Fibroblast of lung (primary cell): ENCODE results near the gene BAG5. TPM values are rescaled to one million over a fixed set of nuclear protein-coding genes. Genes with fewer than 3 reads are reported as not detected.
"Not testable (repeated sequence)": the region's sequence is repeated elsewhere in the genome, so short reads cannot be mapped to it uniquely, and the experiment has no call there.

Experiments
- DNase-seq, 2 donors: peaks; one replicate each; pipeline versions ENCODE4 v3.0.0 to v3.0.0-alpha.2; 2010; ENCODE audit warnings: low read depth in 2 of 2
- H2AFZ ChIP-seq: 2 replicates; pipeline ENCODE4 v1.5.1; 2012; ENCODE audit warnings: low read length, control low read depth, inconsistent platforms
- H3K27ac ChIP-seq: 2 replicates; pipeline ENCODE4 v1.5.1; 2011; ENCODE audit warnings: low read length, control low read depth; ENCODE audit not compliant: insufficient read depth
- H3K27me3 ChIP-seq: 2 replicates; pipeline ENCODE4 v1.5.1; 2011; ENCODE audit warnings: mild to moderate bottlenecking, low read length; ENCODE audit not compliant: control insufficient read depth, insufficient read depth
- H3K36me3 ChIP-seq: 2 replicates; pipeline ENCODE4 v1.5.1; 2011; ENCODE audit warnings: low read length; ENCODE audit not compliant: control insufficient read depth, insufficient read depth
- H3K4me1 ChIP-seq: 2 replicates; pipeline ENCODE4 v1.5.1; 2011; ENCODE audit warnings: low read length; ENCODE audit not compliant: control insufficient read depth, insufficient read depth; ENCODE audit errors: extremely low read depth
- H3K4me2 ChIP-seq: 2 replicates; pipeline ENCODE4 v1.5.1; 2011; ENCODE audit warnings: low read length, control low read depth; ENCODE audit not compliant: insufficient read depth; ENCODE audit errors: extremely low read depth
- H3K4me3 ChIP-seq, 4 experiments: fragments of 200-600 bp in 1 of 4; sonication (generic) in 1 of 4; replicated peaks in 1 of 4; 2 replicates each; pipeline ENCODE4 v1.5.1; 2011 to 2016; ENCODE audit warnings: low read length in 4 of 4, low read depth in 3 of 4, mild to moderate bottlenecking in 3 of 4, control low read depth in 2 of 4, inconsistent platforms in 1 of 4, mixed read lengths in 1 of 4; ENCODE audit not compliant: insufficient read depth in 1 of 4; ENCODE audit errors: control extremely low read depth in 1 of 4
- H3K79me2 ChIP-seq: 2 replicates; pipeline ENCODE4 v1.5.1; 2012; ENCODE audit warnings: mild to moderate bottlenecking, low read length, inconsistent platforms; ENCODE audit not compliant: control insufficient read depth, insufficient read depth
- H3K9ac ChIP-seq: 2 replicates; pipeline ENCODE4 v1.5.1; 2011; ENCODE audit warnings: mild to moderate bottlenecking, low read length, control low read depth; ENCODE audit not compliant: insufficient read depth
- H3K9me3 ChIP-seq: 2 replicates; pipeline ENCODE4 v1.5.1; 2012; ENCODE audit warnings: low read depth, low read length; ENCODE audit not compliant: control insufficient read depth, insufficient read depth
- H4K20me1 ChIP-seq: 2 replicates; pipeline ENCODE4 v1.5.1; 2011; ENCODE audit warnings: low read length; ENCODE audit not compliant: control insufficient read depth, insufficient read depth; ENCODE audit errors: extremely low read depth
- EZH2 ChIP-seq: IDR thresholded peaks from 2 replicates; pipeline ENCODE4 v1.5.1; 2012; ENCODE audit warnings: low read length, control low read depth, mild to moderate bottlenecking; ENCODE audit errors: missing control alignments
- polyA plus RNA-seq, 2 donors: library from polyadenylated mRNA; depleted of rRNA in 1 of 2; stranded (reverse) in 1 of 2; unstranded in 1 of 2; fragments of >200 nt; gene quantifications; 2 replicates each; pipeline ENCODE4 v1.2.1, GENCODE V29; 2011 to 2012; ENCODE audit warnings: missing spikeins in 1 of 2
- total RNA-seq: library from RNA; depleted of rRNA; stranded (reverse); fragments of >200 nt; gene quantifications from 2 replicates; pipeline ENCODE4 v1.2.1, GENCODE V29; 2014
- TF ChIP-seq, protein P1 (sequence below), 2 donors: IDR thresholded peaks in 1 of 2; conservative IDR thresholded peaks in 1 of 2; 1 replicate in 1 of 2; 2 replicates in 1 of 2; pipeline ENCODE4 v1.5.1; 2011 to 2012; ENCODE audit warnings: low read length in 2 of 2, control low read depth in 1 of 2, inconsistent platforms in 1 of 2, low read depth in 1 of 2, mild to moderate bottlenecking in 1 of 2

BAG5 gene
- total and polyA plus RNA-seq, 2 donors (not counting 1 experiment from before 2014, with no cell fraction given) = 14.9 to 25.8 TPM

DNA sequence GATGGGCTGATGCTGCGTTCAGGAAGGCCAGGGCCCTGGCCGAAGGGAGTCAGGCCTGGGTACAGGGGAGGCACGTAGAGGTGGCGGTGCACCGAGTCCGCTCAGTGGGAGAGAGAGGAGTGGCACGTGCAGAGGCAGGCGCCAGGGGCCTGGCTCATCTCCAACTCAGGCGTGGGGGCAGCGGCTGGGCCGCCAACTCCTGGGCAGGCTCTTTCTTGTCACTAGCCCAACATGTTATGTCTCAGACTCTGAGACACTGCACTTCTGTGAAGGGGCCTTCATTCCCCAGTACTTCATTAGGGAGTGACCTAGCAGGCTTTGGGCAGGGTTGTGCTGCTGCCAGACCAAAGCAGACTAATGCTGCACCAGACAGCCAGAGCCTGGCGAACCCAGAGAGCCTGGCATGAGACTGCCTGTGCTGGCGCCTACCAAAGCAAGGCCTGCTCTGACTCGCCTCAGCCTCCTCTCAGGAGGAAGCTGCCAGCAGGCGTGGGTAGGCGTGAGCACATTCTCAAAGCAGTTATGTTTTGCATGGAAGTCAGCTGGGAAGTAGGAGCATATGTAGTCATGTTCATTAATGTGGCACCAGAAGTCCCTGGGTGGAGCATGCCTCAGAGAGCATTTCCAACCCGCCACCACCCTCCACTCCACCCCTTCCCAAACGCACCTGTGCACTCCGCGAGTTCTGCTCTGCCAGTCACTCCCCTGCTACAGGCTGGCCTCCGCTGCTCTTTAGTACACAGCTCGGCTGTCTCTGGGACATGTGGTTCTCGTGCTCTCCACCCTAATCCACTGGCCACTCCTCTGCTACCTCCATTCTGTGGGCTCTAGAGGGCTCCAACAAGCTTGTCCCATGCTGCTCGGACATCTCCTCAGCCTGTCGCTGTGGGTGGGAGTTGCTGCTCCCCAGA lies 49.5 kb downstream of the BAG5 start:
- Histone ChIP-seq H3K4me3 (no peak overlapping the region), H3K79me2 (no peaks in the 10 kb centered on the region), H3K27ac (peak overlapping the region; percentile 29), H2AFZ (no peak overlapping the region), H4K20me1 (no peaks in the 10 kb centered on the region), H3K4me2 (no peak overlapping the region), H3K9me3 (no peaks in the 10 kb centered on the region), H3K27me3 (no peaks in the 10 kb centered on the region), H3K9ac (peak overlapping the region; percentile 8), H3K36me3 (peaks cover 10% of the 10 kb centered on the region), H3K4me1 (peaks cover 5% of the 10 kb centered on the region)
- TF ChIP-seq, protein P1, sequence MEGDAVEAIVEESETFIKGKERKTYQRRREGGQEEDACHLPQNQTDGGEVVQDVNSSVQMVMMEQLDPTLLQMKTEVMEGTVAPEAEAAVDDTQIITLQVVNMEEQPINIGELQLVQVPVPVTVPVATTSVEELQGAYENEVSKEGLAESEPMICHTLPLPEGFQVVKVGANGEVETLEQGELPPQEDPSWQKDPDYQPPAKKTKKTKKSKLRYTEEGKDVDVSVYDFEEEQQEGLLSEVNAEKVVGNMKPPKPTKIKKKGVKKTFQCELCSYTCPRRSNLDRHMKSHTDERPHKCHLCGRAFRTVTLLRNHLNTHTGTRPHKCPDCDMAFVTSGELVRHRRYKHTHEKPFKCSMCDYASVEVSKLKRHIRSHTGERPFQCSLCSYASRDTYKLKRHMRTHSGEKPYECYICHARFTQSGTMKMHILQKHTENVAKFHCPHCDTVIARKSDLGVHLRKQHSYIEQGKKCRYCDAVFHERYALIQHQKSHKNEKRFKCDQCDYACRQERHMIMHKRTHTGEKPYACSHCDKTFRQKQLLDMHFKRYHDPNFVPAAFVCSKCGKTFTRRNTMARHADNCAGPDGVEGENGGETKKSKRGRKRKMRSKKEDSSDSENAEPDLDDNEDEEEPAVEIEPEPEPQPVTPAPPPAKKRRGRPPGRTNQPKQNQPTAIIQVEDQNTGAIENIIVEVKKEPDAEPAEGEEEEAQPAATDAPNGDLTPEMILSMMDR (conservative IDR thresholded peaks at IDR 0.05 in 1 of 2, IDR thresholded peaks at IDR 0.05 in 1 of 2; ENCODE audit: low read depth in 1 of 2, low read length in 2 of 2) = no peak
- no peak for TF ChIP-seq EZH2
- peak; percentile 57 to 84 for DNase-seq

DNA sequence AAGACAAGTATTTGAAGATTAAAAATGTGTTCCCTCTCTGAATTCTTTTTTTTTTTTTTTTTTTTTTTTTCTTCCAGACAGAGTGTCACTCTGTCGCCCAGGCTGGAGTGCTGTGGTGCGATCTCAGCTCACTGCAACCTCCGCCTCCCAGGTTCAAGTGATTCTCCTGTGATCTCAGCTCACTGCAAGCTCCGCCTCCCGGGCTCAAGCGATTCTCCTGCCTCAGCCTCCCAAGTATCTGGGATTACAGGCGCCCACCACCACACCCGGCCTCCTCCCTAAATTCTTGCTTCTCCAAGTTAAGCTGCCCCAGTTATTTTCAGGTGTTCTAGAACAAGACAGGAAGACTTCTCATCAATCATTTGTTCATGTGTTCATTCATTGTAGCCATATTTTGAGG lies 50.3 kb downstream of the BAG5 start:
- Histone ChIP-seq H3K27ac (peak overlapping the region; percentile 29), H3K36me3 (peaks cover 12% of the 10 kb centered on the region)
- H3K27me3 ChIP-seq, H3K9ac ChIP-seq, H3K4me2 ChIP-seq, H3K79me2 ChIP-seq, H3K4me1 ChIP-seq, H3K4me3 ChIP-seq, H4K20me1 ChIP-seq, H3K9me3 ChIP-seq, DNase-seq, H2AFZ ChIP-seq: not testable (repeated sequence)

DNA sequence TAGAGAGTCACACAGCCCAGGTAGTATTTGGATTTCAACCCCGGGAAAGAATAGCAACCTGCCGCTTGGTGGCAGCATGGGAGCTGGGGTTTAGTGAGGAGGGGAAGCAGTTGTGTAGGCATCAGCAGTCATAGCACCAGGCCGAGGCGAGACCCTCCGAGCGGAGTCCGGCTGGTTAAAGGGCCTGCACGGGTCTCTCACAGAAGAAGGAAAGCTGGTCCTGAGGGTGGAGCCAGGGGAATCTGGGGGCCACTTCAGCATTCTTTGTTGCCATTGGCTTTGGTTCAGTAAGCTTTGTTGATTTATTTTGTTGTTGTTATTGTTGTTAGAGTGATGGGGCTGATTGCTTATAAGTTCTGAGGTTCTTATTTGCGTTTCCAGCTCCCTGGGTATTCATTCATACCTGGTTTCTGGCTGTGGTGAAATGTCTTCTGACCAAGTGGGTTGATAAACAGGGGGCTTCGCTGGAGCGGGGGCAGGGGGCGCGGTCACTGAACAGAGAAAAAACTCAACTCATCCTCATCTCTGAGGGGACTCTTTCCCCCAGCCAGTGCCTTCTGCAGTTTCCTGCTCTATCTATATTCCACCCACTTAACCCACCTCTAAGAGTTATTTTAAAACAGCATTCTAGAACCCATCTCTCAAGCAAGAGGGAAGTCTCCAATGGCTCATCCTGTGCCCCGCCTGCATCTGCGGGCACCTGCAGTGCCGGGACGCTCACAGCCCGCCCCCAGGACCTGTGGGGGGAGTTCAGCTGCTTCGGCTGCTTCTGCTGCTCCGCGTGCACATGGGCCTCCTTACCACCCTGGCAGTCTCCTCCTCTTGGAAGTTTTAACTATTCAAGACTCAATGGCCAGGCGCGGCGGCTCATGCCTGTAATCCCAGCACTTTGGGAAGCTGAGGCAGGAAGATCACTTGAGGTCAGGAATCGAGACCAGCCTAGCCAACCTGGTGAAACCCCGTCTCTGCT lies 51.4 kb downstream of the BAG5 start:
- Histone ChIP-seq H3K27ac (no peak overlapping the region), H4K20me1 (no peaks in the 10 kb centered on the region), H3K79me2 (no peaks in the 10 kb centered on the region), H3K4me2 (no peak overlapping the region), H2AFZ (no peak overlapping the region), H3K36me3 (peaks cover 12% of the 10 kb centered on the region), H3K4me3 (no peak overlapping the region), H3K9me3 (no peaks in the 10 kb centered on the region), H3K4me1 (peaks cover 5% of the 10 kb centered on the region), H3K27me3 (no peaks in the 10 kb centered on the region), H3K9ac (no peak overlapping the region)
- TF ChIP-seq, protein P1 (conservative IDR thresholded peaks at IDR 0.05 in 1 of 2, IDR thresholded peaks at IDR 0.05 in 1 of 2; ENCODE audit: low read depth in 1 of 2, low read length in 2 of 2) = no peak
- no peak for DNase-seq
